ENCODE measurements around the gene MGAT4D. TPM values are rescaled to one million over a fixed set of nuclear protein-coding genes. Genes with fewer than 3 reads are reported as not detected.
"Not testable (repeated sequence)": the region's sequence is repeated elsewhere in the genome, so short reads cannot be mapped to it uniquely, and the experiment has no call there.

Gene MGAT4D
- total RNA-seq, 1 donor from 2014 or later = not detected

DNA sequence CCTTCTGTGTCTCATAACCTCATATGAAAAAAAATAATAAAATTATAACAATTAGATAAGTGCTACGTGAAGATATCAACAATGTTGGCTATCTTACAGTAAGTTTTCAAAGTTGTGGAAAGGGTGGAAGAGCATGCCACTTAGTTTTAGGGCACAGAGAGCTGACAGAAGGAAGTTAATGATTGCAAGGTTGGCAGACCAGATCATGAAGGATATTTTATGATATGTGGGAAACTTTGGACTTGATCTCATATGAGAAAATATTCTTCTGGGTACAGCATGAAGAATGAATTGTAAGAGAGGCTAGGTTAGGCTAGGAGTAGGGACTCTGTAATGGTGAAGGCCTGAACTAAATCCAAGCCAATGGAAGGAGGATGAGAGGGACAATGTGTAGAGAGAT is 34.5 kb downstream of the MGAT4D start:
- no peak overlapping the region for H3K27ac Mint-ChIP-seq
- no peak overlapping the region for H3K4me3 Mint-ChIP-seq (ENCODE audit: low read depth)
- DNase-seq (ENCODE audit: low spot score, unreplicated experiment) = no peak
- peaks cover under 1% of the 10 kb centered on the region for H3K27me3 Mint-ChIP-seq
- no peaks in the 10 kb centered on the region for H3K9me3 Mint-ChIP-seq (ENCODE audit: low read depth)
- no peaks in the 10 kb centered on the region for H3K36me3 Mint-ChIP-seq (ENCODE audit: insufficient read depth)
- no peaks in the 10 kb centered on the region for H3K4me1 Mint-ChIP-seq (ENCODE audit: low read depth)
- TF ChIP-seq, protein P1, sequence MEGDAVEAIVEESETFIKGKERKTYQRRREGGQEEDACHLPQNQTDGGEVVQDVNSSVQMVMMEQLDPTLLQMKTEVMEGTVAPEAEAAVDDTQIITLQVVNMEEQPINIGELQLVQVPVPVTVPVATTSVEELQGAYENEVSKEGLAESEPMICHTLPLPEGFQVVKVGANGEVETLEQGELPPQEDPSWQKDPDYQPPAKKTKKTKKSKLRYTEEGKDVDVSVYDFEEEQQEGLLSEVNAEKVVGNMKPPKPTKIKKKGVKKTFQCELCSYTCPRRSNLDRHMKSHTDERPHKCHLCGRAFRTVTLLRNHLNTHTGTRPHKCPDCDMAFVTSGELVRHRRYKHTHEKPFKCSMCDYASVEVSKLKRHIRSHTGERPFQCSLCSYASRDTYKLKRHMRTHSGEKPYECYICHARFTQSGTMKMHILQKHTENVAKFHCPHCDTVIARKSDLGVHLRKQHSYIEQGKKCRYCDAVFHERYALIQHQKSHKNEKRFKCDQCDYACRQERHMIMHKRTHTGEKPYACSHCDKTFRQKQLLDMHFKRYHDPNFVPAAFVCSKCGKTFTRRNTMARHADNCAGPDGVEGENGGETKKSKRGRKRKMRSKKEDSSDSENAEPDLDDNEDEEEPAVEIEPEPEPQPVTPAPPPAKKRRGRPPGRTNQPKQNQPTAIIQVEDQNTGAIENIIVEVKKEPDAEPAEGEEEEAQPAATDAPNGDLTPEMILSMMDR (IDR thresholded peaks at IDR 0.05; ENCODE audit: unreplicated experiment) = no peak

DNA sequence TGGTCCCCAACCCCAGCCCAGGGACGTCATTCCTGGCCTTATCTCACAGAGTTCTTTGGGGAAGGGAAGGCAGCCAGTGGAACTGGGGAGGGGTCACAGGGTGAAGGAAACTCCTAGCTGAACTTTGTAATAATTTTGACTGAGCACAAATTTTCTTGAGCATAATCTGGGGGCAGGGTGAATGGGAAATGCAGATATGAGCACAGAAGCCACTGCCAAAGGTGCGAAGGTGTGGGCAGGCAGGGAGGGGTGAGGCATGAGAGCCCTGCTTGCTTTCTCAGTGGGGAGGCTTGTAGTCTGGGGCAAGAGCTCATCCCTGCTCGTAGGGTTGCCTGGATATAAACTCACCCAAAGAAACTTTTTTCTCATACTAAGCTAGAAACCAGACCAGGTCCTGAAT is 34.9 kb downstream of the MGAT4D start:
- no peak for DNase-seq (ENCODE audit: low spot score, unreplicated experiment)
- Mint-ChIP-seq H3K4me1 (ENCODE audit: low read depth) (no peaks in the 10 kb centered on the region), H3K36me3 (ENCODE audit: insufficient read depth) (no peaks in the 10 kb centered on the region), H3K27me3 (no peaks in the 10 kb centered on the region), H3K9me3 (ENCODE audit: low read depth) (no peaks in the 10 kb centered on the region), H3K27ac (no peak overlapping the region), H3K4me3 (ENCODE audit: low read depth) (no peak overlapping the region)
- TF ChIP-seq, protein P1 (IDR thresholded peaks at IDR 0.05; ENCODE audit: unreplicated experiment) = no peak

DNA sequence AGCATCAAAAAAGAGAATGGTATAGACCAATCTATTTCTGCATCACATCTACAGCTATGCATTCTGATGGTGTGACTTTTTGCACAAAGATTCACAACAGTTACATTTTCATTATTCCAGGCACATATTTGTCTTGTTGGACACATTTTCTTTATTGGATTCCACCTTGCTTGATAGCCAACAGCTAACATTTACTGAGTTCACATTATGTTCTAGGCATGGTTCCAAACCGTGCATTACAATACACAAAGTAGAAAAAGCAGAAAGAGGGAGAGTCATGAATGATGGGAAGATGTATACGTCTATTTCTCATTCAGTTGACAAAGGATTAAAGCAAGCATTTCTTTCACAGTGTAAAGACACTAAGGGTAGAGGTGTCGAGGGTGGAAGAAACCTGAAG is 47.7 kb downstream of the MGAT4D start:
- Mint-ChIP-seq H3K9me3 (ENCODE audit: low read depth) (no peaks in the 10 kb centered on the region), H3K4me1 (ENCODE audit: low read depth) (peaks cover 6% of the 10 kb centered on the region), H3K27ac (no peak overlapping the region), H3K36me3 (ENCODE audit: insufficient read depth) (no peaks in the 10 kb centered on the region), H3K4me3 (ENCODE audit: low read depth) (no peak overlapping the region), H3K27me3 (no peaks in the 10 kb centered on the region)
- no peak for DNase-seq (ENCODE audit: low spot score, unreplicated experiment)
- TF ChIP-seq, protein P1 (IDR thresholded peaks at IDR 0.05; ENCODE audit: unreplicated experiment) = no peak

DNA sequence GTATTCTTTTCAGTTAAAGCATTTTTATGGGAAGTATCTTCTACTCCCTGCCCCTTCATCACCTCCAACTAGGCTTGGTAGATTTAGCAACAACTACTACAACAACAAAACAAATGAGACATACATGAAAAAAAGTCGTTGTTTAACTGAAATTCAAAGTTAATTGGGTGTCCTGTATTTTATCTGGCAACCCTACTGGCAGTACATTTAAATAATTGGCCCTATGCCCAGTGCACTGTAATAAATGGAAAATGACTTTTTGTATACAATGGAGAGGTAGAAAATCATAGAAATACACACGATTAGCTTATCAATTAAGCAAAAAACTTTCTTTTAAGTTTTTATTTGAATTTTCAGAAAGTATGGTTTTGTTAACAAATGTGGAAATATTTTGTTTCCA is 49.3 kb downstream of the MGAT4D start:
- TF ChIP-seq, protein P1 (IDR thresholded peaks at IDR 0.05; ENCODE audit: unreplicated experiment) = no peak
- H3K36me3 Mint-ChIP-seq (ENCODE audit: insufficient read depth) = no peaks in the 10 kb centered on the region
- H3K27me3 Mint-ChIP-seq = no peaks in the 10 kb centered on the region
- H3K9me3 Mint-ChIP-seq (ENCODE audit: low read depth) = peaks cover 3% of the 10 kb centered on the region
- DNase-seq (ENCODE audit: low spot score, unreplicated experiment) = no peak
- H3K27ac Mint-ChIP-seq = no peak overlapping the region
- H3K4me1 Mint-ChIP-seq (ENCODE audit: low read depth) = peaks cover 6% of the 10 kb centered on the region
- no peak overlapping the region for H3K4me3 Mint-ChIP-seq (ENCODE audit: low read depth)

DNA sequence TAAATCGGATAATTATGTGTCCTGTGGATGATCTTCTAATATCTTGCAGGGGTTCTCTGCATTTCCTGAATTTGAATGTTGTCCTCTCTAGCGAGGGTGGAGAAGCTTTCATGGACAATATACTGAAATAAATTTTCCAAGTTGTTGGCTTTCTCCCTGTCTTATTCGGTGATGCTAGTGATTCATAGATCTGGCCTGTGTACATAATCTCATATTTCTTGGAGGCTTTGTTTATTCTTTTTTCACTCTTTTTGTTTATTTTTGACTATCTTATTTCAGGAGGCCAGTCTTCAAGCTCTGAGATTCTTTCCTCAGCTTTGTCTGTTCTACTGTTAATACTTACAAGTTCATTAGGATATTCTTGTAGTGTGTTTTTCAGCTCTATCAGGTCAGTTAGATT is 49.9 kb downstream of the MGAT4D start:
- H3K27me3 Mint-ChIP-seq = no peaks in the 10 kb centered on the region
- H3K36me3 Mint-ChIP-seq (ENCODE audit: insufficient read depth) = no peaks in the 10 kb centered on the region
- no peak overlapping the region for H3K27ac Mint-ChIP-seq
- H3K4me3 Mint-ChIP-seq (ENCODE audit: low read depth) = no peak overlapping the region
- H3K9me3 Mint-ChIP-seq (ENCODE audit: low read depth) = peaks cover 3% of the 10 kb centered on the region
- no peak for DNase-seq (ENCODE audit: low spot score, unreplicated experiment)
- peaks cover 6% of the 10 kb centered on the region for H3K4me1 Mint-ChIP-seq (ENCODE audit: low read depth)
- TF ChIP-seq, protein P1 (IDR thresholded peaks at IDR 0.05; ENCODE audit: unreplicated experiment) = no peak

DNA sequence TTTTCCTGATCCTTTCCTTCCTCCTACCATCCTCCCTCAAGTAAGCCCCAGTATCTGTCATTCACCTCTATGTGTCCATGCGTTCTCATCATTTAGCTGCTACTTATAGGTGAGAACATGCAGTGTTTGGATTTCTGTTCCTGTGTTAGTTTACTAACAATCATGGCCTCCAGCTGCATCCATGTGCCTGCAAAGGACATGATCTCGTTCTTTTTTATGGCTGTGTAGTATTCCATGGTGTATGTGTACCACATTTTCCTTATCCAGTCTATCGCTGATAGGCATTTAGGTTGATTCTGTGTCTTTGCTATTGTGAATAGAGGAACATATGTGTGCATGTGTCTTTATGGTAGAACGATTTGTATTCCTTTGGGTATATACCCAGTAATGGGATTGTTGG is 53.7 kb downstream of the MGAT4D start:
- H3K27ac Mint-ChIP-seq; H3K4me3 Mint-ChIP-seq (ENCODE audit: low read depth); H3K4me1 Mint-ChIP-seq (ENCODE audit: low read depth); H3K9me3 Mint-ChIP-seq (ENCODE audit: low read depth); H3K36me3 Mint-ChIP-seq (ENCODE audit: insufficient read depth); H3K27me3 Mint-ChIP-seq; DNase-seq (ENCODE audit: low spot score, unreplicated experiment): not testable (repeated sequence)

All from progenitor cell of endocrine pancreas (in vitro differentiated cells).